HEK293 (cell line): ENCODE data around the gene DLGAP3.

Experiments used
- ZNF121 ChIP-seq: fragments of 450-650 bp; formaldehyde crosslinking; IDR thresholded peaks from 2 replicates; pipeline ENCODE4 v1.5.1; 2016; ENCODE audit warnings: missing biosample characterization, missing genetic modification characterization
- ZNF214 ChIP-seq: fragments of 450-650 bp; formaldehyde crosslinking; IDR thresholded peaks from 2 replicates; pipeline ENCODE4 v1.5.1; 2017; ENCODE audit warnings: missing biosample characterization, mild to moderate bottlenecking, missing genetic modification characterization, borderline replicate concordance
- ZNF274 ChIP-seq, 2 experiments: fragments of 200-500 bp in 1 of 2; fragments of 450-650 bp in 1 of 2; sonication (Bioruptor generic) in 1 of 2; formaldehyde crosslinking in 1 of 2; IDR thresholded peaks; 2 replicates each; pipeline versions ENCODE4 v1.5.1 to v1.6.1; 2014 to 2016; ENCODE audit warnings: borderline replicate concordance in 1 of 2, inconsistent platforms in 1 of 2, low read length in 1 of 2, missing biosample characterization in 1 of 2, missing genetic modification characterization in 1 of 2
- ZNF76 ChIP-seq: fragments of 450-650 bp; formaldehyde crosslinking; IDR thresholded peaks from 2 replicates; pipeline ENCODE4; 2016; ENCODE audit warnings: low read depth, missing biosample characterization, missing genetic modification characterization, borderline replicate concordance
- TF ChIP-seq, protein P1 (sequence below): fragments of 450-650 bp; formaldehyde crosslinking; IDR thresholded peaks from 2 replicates; pipeline ENCODE4 v1.5.1; 2016; ENCODE audit warnings: missing biosample characterization, missing genetic modification characterization
- TF ChIP-seq, protein P2 (sequence below): fragments of 450-650 bp; formaldehyde crosslinking; conservative IDR thresholded peaks from 2 replicates; pipeline ENCODE4 v1.5.1; 2016; ENCODE audit warnings: low read depth, missing biosample characterization, missing genetic modification characterization
- TF ChIP-seq, protein P3 (sequence below): fragments of 450-650 bp; formaldehyde crosslinking; optimal IDR thresholded peaks from 2 replicates; pipeline ENCODE3; 2016; ENCODE audit warnings: missing biosample characterization, mild to moderate bottlenecking, missing genetic modification characterization
- TF ChIP-seq, protein P4 (sequence below): sonication (generic); formaldehyde crosslinking; IDR thresholded peaks from 2 replicates; pipeline ENCODE4 v1.8.1; 2022; ENCODE audit warnings: mild to moderate bottlenecking, moderate library complexity, missing genetic modification reagents
- TF ChIP-seq, protein P5 (sequence below): fragments of 450-650 bp; formaldehyde crosslinking; IDR thresholded peaks from 2 replicates; pipeline ENCODE4 v1.5.1; 2016; ENCODE audit warnings: missing biosample characterization, missing genetic modification characterization, borderline replicate concordance

DNA sequence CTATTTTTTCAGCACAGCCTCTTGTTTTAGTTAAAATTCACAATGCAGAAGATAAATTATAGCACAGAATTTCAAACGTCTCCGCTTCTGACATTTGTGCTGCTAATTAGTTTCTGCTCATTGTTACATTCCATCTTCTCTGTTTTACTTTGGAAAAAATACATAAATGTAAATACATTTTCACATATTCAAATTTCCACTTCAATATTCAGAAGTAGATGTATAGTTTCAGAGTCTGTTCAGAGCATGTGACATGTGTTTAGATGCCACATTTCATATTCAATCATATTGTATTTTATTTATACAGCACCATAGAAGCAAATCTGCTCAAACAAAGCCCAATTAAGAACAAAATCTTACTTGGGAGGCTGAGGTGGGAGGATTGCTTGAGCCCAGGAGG, 36.1 kb upstream of the DLGAP3 start:
- TF ChIP-seq, protein P1, sequence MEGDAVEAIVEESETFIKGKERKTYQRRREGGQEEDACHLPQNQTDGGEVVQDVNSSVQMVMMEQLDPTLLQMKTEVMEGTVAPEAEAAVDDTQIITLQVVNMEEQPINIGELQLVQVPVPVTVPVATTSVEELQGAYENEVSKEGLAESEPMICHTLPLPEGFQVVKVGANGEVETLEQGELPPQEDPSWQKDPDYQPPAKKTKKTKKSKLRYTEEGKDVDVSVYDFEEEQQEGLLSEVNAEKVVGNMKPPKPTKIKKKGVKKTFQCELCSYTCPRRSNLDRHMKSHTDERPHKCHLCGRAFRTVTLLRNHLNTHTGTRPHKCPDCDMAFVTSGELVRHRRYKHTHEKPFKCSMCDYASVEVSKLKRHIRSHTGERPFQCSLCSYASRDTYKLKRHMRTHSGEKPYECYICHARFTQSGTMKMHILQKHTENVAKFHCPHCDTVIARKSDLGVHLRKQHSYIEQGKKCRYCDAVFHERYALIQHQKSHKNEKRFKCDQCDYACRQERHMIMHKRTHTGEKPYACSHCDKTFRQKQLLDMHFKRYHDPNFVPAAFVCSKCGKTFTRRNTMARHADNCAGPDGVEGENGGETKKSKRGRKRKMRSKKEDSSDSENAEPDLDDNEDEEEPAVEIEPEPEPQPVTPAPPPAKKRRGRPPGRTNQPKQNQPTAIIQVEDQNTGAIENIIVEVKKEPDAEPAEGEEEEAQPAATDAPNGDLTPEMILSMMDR: no peak
- TF ChIP-seq ZNF76: no peak
- no peak for TF ChIP-seq ZNF214 (tag by site-specific recombination)
- TF ChIP-seq, protein P2, sequence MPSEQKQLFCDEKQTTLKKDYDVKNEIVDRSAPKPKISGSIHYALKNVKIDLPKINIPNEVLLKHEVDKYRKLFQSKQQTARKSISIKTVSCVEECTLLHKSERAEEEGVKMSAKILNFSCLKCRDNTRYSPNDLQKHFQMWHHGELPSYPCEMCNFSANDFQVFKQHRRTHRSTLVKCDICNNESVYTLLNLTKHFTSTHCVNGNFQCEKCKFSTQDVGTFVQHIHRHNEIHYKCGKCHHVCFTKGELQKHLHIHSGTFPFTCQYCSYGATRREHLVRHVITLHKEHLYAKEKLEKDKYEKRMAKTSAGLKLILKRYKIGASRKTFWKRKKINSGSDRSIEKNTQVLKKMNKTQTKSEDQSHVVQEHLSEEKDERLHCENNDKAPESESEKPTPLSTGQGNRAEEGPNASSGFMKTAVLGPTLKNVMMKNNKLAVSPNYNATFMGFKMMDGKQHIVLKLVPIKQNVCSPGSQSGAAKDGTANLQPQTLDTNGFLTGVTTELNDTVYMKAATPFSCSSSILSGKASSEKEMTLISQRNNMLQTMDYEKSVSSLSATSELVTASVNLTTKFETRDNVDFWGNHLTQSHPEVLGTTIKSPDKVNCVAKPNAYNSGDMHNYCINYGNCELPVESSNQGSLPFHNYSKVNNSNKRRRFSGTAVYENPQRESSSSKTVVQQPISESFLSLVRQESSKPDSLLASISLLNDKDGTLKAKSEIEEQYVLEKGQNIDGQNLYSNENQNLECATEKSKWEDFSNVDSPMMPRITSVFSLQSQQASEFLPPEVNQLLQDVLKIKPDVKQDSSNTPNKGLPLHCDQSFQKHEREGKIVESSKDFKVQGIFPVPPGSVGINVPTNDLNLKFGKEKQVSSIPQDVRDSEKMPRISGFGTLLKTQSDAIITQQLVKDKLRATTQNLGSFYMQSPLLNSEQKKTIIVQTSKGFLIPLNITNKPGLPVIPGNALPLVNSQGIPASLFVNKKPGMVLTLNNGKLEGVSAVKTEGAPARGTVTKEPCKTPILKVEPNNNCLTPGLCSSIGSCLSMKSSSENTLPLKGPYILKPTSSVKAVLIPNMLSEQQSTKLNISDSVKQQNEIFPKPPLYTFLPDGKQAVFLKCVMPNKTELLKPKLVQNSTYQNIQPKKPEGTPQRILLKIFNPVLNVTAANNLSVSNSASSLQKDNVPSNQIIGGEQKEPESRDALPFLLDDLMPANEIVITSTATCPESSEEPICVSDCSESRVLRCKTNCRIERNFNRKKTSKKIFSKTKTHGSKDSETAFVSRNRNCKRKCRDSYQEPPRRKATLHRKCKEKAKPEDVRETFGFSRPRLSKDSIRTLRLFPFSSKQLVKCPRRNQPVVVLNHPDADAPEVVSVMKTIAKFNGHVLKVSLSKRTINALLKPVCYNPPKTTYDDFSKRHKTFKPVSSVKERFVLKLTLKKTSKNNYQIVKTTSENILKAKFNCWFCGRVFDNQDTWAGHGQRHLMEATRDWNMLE (tag by site-specific recombination): no peak
- no peak for TF ChIP-seq ZNF274 (IDR thresholded peaks at IDR 0.05; ENCODE audit: low read length)
- TF ChIP-seq ZNF274 (tag by site-specific recombination; IDR thresholded peaks at IDR 0.05; ENCODE audit: borderline replicate concordance): no peak
- TF ChIP-seq ZNF121: no peak
- TF ChIP-seq, protein P3, sequence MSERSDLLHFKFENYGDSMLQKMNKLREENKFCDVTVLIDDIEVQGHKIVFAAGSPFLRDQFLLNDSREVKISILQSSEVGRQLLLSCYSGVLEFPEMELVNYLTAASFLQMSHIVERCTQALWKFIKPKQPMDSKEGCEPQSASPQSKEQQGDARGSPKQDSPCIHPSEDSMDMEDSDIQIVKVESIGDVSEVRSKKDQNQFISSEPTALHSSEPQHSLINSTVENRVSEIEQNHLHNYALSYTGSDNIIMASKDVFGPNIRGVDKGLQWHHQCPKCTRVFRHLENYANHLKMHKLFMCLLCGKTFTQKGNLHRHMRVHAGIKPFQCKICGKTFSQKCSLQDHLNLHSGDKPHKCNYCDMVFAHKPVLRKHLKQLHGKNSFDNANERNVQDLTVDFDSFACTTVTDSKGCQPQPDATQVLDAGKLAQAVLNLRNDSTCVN (tag by site-specific recombination): no peak
- TF ChIP-seq, protein P4, sequence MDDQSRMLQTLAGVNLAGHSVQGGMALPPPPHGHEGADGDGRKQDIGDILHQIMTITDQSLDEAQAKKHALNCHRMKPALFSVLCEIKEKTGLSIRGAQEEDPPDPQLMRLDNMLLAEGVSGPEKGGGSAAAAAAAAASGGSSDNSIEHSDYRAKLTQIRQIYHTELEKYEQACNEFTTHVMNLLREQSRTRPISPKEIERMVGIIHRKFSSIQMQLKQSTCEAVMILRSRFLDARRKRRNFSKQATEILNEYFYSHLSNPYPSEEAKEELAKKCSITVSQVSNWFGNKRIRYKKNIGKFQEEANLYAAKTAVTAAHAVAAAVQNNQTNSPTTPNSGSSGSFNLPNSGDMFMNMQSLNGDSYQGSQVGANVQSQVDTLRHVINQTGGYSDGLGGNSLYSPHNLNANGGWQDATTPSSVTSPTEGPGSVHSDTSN: no peak
- TF ChIP-seq, protein P5, sequence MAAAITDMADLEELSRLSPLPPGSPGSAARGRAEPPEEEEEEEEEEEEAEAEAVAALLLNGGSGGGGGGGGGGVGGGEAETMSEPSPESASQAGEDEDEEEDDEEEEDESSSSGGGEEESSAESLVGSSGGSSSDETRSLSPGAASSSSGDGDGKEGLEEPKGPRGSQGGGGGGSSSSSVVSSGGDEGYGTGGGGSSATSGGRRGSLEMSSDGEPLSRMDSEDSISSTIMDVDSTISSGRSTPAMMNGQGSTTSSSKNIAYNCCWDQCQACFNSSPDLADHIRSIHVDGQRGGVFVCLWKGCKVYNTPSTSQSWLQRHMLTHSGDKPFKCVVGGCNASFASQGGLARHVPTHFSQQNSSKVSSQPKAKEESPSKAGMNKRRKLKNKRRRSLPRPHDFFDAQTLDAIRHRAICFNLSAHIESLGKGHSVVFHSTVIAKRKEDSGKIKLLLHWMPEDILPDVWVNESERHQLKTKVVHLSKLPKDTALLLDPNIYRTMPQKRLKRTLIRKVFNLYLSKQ (tag by site-specific recombination): no peak
